ENCODE data around the gene PLXNA2. TPM values are rescaled to one million over a fixed set of nuclear protein-coding genes. Genes with fewer than 3 reads are reported as not detected.

Gene PLXNA2
- total and polyA plus RNA-seq, 2 experiments from 2014 or later: 3.7 to 5.4 TPM

DNA sequence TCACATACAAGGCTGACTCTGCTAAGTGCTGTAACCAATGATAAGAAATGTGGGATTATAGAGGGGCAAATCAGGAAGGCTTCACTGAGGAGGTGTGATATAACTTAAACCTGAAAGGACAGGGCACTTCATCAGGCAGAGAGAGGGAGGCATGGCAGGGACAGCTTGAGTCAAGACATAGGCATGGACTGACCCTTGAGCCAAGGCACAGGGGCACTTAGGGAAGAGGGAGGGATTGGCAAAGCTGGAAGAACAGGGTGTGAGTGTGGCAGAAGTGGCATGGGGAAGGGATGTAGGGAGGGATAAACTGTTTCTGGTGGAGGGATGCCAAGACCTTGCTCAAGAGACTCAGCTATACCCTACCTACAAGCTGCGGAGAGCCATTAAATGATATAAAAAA lies 81.3 kb downstream of the PLXNA2 start:
- Histone ChIP-seq H3K27ac (no peak overlapping the region), H4K20me1 (ENCODE audit: insufficient read depth) (no peaks in the 10 kb centered on the region), H3K9ac (no peak overlapping the region), H3K36me3 (ENCODE audit: low read depth) (no peaks in the 10 kb centered on the region), H3K9me3 (ENCODE audit: low read depth) (no peaks in the 10 kb centered on the region), H3K4me3 (no peak overlapping the region), H3K9me2 (ENCODE audit: insufficient read depth) (no peaks in the 10 kb centered on the region), H3F3A (ENCODE audit: insufficient read depth) (peaks cover 20% of the 10 kb centered on the region), H3K4me1 (ENCODE audit: insufficient read depth) (peaks cover 52% of the 10 kb centered on the region), H3K4me2 (ENCODE audit: unreplicated experiment) (no peak overlapping the region), H2AFZ (no peak overlapping the region), H3K79me2 (ENCODE audit: insufficient read depth) (no peaks in the 10 kb centered on the region), H3K27me3 (replicated peaks; ENCODE audit: insufficient read depth) (no peaks in the 10 kb centered on the region)
- 93 to 100% methylated on average over 1 of the region's 1 CpG for WGBS, 2 experiments (ENCODE audit: low coverage in 1 of 2, low lambda C conversion rate in 2 of 2, missing lambda C conversion rate in 2 of 2)
- no peak for DNase-seq
- TF ChIP-seq EZH2phosphoT487 (IDR thresholded peaks at IDR 0.05; ENCODE audit: insufficient read depth, low read depth): no peak
- TF ChIP-seq EZH2 (IDR thresholded peaks at IDR 0.05; ENCODE audit: insufficient read depth, poor library complexity, severe bottlenecking): no peak
- in situ Hi-C loops (cut with MboI): no loop called here

DNA sequence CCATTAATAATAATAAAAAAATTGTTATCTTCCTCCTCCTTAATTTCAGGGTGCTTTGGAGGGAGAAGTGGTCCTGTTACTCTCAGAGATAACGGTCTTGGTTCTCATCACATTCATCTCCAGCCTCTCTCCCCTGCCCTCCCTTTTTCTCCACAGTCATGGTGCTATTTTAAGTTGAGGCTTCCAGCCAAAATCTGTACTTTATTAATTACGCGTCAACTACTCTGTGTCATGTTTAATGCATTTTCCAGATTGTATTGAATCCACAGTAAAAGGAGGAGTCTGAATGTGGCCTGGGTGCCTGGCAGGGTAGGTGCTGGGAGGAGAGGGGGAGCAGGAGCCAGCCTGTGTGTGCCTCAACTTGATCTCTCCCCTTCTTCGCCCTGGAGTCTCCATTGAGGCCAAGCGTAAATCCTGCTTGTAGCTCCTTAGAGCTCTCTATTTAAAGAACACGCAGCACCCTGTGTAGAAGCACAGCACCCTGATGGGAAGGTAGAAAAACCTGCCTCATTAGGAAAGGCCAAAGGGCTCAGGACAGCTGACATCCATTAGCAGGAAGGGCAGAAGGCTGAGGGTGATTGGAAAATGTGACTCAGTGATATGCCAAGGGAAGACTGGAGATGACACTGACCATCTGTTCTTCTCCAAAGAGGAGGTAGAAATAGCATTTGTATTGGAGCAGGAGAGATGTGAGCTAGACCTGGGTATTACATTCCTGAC lies 82.4 kb downstream of the PLXNA2 start:
- Histone ChIP-seq H4K20me1 (ENCODE audit: insufficient read depth) (no peaks in the 10 kb centered on the region), H3K9me2 (ENCODE audit: insufficient read depth) (no peaks in the 10 kb centered on the region), H3K9me3 (ENCODE audit: low read depth) (no peaks in the 10 kb centered on the region), H3F3A (ENCODE audit: insufficient read depth) (peaks cover 19% of the 10 kb centered on the region), H3K27ac (no peak overlapping the region), H3K4me2 (ENCODE audit: unreplicated experiment) (peak overlapping the region; percentile 3), H3K27me3 (replicated peaks; ENCODE audit: insufficient read depth) (no peaks in the 10 kb centered on the region), H3K4me3 (no peak overlapping the region), H3K79me2 (ENCODE audit: insufficient read depth) (no peaks in the 10 kb centered on the region; the same call in 1 of the 2 replicates), H3K4me1 (ENCODE audit: insufficient read depth) (peaks cover 52% of the 10 kb centered on the region), H3K36me3 (ENCODE audit: low read depth) (no peaks in the 10 kb centered on the region), H3K9ac (no peak overlapping the region), H2AFZ (no peak overlapping the region)
- DNase-seq: peak; percentile 60
- 67 to 68% methylated on average over 6 of the region's 6 CpGs for WGBS, 2 experiments (ENCODE audit: low coverage in 1 of 2, low lambda C conversion rate in 2 of 2, missing lambda C conversion rate in 2 of 2)
- TF ChIP-seq EZH2phosphoT487 (IDR thresholded peaks at IDR 0.05; ENCODE audit: insufficient read depth, low read depth): no peak
- no peak for TF ChIP-seq EZH2 (IDR thresholded peaks at IDR 0.05; ENCODE audit: insufficient read depth, poor library complexity, severe bottlenecking)
- in situ Hi-C loops (cut with MboI): no loop called here

DNA sequence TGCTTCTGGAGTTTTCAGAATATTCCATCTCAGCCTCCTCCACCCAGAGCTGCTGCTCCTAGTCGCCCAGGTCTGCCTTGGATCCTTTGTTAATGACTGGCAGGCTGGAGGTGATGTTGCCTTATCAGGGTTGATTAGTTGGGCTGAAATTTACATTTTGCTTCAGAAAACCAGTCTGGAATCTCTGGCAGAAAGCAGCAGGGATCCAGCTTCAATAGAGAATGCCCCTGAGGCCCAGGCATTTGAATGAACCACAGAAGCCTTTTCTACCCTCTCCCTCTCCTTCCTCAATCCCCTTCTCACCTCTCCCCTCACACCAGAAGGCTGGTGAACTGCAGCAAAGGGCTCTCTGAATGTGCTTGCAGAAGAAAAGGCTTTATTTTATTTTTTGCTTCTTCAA lies 83.2 kb downstream of the PLXNA2 start:
- Histone ChIP-seq H3K9ac (no peak overlapping the region), H3K79me2 (ENCODE audit: insufficient read depth) (no peaks in the 10 kb centered on the region; the same call in 1 of the 2 replicates), H3K27me3 (replicated peaks; ENCODE audit: insufficient read depth) (no peaks in the 10 kb centered on the region), H3K4me3 (no peak overlapping the region), H3K9me3 (ENCODE audit: low read depth) (no peaks in the 10 kb centered on the region), H4K20me1 (ENCODE audit: insufficient read depth) (no peaks in the 10 kb centered on the region), H3K36me3 (ENCODE audit: low read depth) (no peaks in the 10 kb centered on the region), H3K4me2 (ENCODE audit: unreplicated experiment) (no peak overlapping the region), H3K27ac (0 out of 2 replicates have a peak overlapping the region, but pooled peaks have one; percentile 3), H3K9me2 (ENCODE audit: insufficient read depth) (no peaks in the 10 kb centered on the region), H3K4me1 (ENCODE audit: insufficient read depth) (peaks cover 48% of the 10 kb centered on the region), H2AFZ (no peak overlapping the region), H3F3A (ENCODE audit: insufficient read depth) (peaks cover 11% of the 10 kb centered on the region)
- no peak for DNase-seq
- 96 to 100% methylated on average over 1 of the region's 1 CpG for WGBS, 2 experiments (ENCODE audit: low coverage in 1 of 2, low lambda C conversion rate in 2 of 2, missing lambda C conversion rate in 2 of 2)
- in situ Hi-C loops (cut with MboI): no loop called here
- no peak for TF ChIP-seq EZH2 (IDR thresholded peaks at IDR 0.05; ENCODE audit: insufficient read depth, poor library complexity, severe bottlenecking)
- no peak for TF ChIP-seq EZH2phosphoT487 (IDR thresholded peaks at IDR 0.05; ENCODE audit: insufficient read depth, low read depth)

DNA sequence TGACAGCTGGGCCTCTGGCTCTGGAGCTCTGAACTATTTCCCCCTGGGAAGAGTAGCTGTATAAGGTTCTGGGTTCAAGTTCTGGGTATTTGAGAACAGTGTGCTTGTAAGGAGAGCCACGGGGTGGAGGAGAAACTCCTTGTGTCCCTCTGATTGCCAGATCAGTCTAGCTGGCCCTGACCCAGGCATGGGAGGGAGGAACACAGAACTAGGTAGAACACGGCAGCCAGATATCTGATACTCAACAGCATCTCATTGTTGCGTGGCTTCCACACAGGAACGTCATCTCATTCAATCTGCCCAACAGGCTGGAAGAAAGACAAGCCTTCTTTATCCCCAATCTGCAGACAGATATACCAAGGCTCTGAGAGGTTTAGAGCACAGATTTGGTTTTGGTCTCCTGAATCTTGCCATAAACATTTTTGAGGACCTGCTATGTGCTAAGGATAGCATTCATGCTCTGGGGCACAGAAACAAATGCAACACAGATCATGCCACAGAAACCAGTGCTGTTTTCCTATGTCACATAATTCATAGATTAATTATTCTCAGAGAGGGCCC lies 83.8 kb downstream of the PLXNA2 start:
- no peak overlapping the region for H3K4me2 ChIP-seq (ENCODE audit: unreplicated experiment)
- in situ Hi-C loops (cut with MboI): no loop called here
- H3K79me2 ChIP-seq (ENCODE audit: insufficient read depth): no peaks in the 10 kb centered on the region; the same call in 1 of the 2 replicates
- TF ChIP-seq EZH2 (IDR thresholded peaks at IDR 0.05; ENCODE audit: insufficient read depth, poor library complexity, severe bottlenecking): no peak
- no peak for TF ChIP-seq EZH2phosphoT487 (IDR thresholded peaks at IDR 0.05; ENCODE audit: insufficient read depth, low read depth)
- no peak for DNase-seq
- H3K9me3 ChIP-seq (ENCODE audit: low read depth): no peaks in the 10 kb centered on the region
- no peaks in the 10 kb centered on the region for H3K9me2 ChIP-seq (ENCODE audit: insufficient read depth)
- 0 out of 2 replicates have a peak overlapping the region, but pooled peaks have one; percentile 22 for H3K27ac ChIP-seq
- no peaks in the 10 kb centered on the region for H3K27me3 ChIP-seq (replicated peaks; ENCODE audit: insufficient read depth)
- WGBS, 2 experiments (ENCODE audit: low coverage in 1 of 2, low lambda C conversion rate in 2 of 2, missing lambda C conversion rate in 2 of 2): 87 to 90% methylated on average over 4 of the region's 4 CpGs
- H3F3A ChIP-seq (ENCODE audit: insufficient read depth): 0 out of 2 replicates have a peak, but pooled peaks cover 8% of the 10 kb centered on the region
- no peaks in the 10 kb centered on the region for H4K20me1 ChIP-seq (ENCODE audit: insufficient read depth)
- H3K4me1 ChIP-seq (ENCODE audit: insufficient read depth): peaks cover 43% of the 10 kb centered on the region
- H3K4me3 ChIP-seq: no peak overlapping the region
- H2AFZ ChIP-seq: no peak overlapping the region
- H3K36me3 ChIP-seq (ENCODE audit: low read depth): no peaks in the 10 kb centered on the region
- H3K9ac ChIP-seq: no peak overlapping the region
